Neural cell (in vitro differentiated cells): ENCODE measurements around the gene CDK8.

Experiments used
- EZH2 ChIP-seq: fragments of 200-600, 300-800 bp; shearing (Covaris generic), sonication (generic); IDR thresholded peaks from 2 replicates; pipeline ENCODE4 v1.6.1; 2014; ENCODE audit warnings: antibody characterized with exemption, low read length, borderline replicate concordance, mild to moderate bottlenecking; ENCODE audit not compliant: insufficient read depth, poor library complexity, severe bottlenecking
- TF ChIP-seq, protein P1 (sequence below): fragments of 450-650 bp; IDR thresholded peaks from 2 replicates; pipeline ENCODE4 v1.5.1; 2014; ENCODE audit warnings: antibody characterized with exemption, mild to moderate bottlenecking, moderate library complexity; ENCODE audit not compliant: poor library complexity, severe bottlenecking

DNA sequence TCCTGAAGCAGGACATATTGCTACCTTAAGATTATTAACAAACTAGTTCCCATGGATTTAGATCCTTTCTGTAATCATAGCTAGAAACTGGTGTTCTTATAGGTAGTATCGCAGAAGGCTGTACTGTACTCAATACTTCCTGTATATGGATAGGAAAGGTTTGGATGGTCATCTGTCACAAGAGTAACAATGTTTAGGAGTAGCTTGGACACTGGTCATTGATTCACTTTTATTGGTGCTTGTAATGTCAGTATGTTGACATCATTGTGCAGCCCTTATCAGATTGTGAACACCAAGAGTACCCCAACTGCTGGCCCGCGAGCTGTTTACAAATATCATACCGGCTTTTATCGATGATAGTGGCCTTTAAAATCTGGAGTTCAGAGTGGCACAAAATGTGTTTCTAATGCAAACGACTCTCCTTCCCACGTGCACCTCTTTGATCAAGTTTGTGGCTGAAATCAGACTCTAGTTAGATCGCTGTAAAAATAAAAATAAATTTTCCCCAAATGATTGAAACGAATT lies 605 bp upstream of the CDK8 start:
- TF ChIP-seq, protein P1, sequence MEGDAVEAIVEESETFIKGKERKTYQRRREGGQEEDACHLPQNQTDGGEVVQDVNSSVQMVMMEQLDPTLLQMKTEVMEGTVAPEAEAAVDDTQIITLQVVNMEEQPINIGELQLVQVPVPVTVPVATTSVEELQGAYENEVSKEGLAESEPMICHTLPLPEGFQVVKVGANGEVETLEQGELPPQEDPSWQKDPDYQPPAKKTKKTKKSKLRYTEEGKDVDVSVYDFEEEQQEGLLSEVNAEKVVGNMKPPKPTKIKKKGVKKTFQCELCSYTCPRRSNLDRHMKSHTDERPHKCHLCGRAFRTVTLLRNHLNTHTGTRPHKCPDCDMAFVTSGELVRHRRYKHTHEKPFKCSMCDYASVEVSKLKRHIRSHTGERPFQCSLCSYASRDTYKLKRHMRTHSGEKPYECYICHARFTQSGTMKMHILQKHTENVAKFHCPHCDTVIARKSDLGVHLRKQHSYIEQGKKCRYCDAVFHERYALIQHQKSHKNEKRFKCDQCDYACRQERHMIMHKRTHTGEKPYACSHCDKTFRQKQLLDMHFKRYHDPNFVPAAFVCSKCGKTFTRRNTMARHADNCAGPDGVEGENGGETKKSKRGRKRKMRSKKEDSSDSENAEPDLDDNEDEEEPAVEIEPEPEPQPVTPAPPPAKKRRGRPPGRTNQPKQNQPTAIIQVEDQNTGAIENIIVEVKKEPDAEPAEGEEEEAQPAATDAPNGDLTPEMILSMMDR: no peak
- no peak for TF ChIP-seq EZH2
